Dedifferentiated amniotic fluid mesenchymal stem cell (primary cell): ENCODE results near the gene SLC18A2.

Experiments
- DNase-seq: peaks from one replicate; pipeline ENCODE4 v3.0.0-alpha.2; 2016; ENCODE audit errors: extremely low spot score

Gene SLC18A2

GRCh38 chr10:117237401-117237991 is 3.4 kb upstream of the SLC18A2 start:
- no peak for DNase-seq

- DNase-seq, result no peak
Measured at GRCh38 chr10:117239051-117239450, 1.9 kb upstream of the SLC18A2 start.

- no peak for DNase-seq
Measured at GRCh38 chr10:117239721-117240620, 943 bp upstream of the SLC18A2 start.

GRCh38 chr10:117241541-117242462 is 888 bp downstream of the SLC18A2 start:
- no peak for DNase-seq

- no peak for DNase-seq
Measured at GRCh38 chr10:117242463-117242832, 1.5 kb downstream of the SLC18A2 start.

GRCh38 chr10:117246997-117247671 is 6.2 kb downstream of the SLC18A2 start:
- DNase-seq, result no peak

- DNase-seq, result no peak
Measured at GRCh38 chr10:117248750-117249465, 8.0 kb downstream of the SLC18A2 start.

- no peak for DNase-seq
Measured at GRCh38 chr10:117249493-117250093, 8.7 kb downstream of the SLC18A2 start.

GRCh38 chr10:117250411-117250810 is 9.5 kb downstream of the SLC18A2 start:
- DNase-seq, result no peak

GRCh38 chr10:117253908-117254307 is 13.0 kb downstream of the SLC18A2 start:
- DNase-seq, result no peak

GRCh38 chr10:117254338-117254737 is 13.4 kb downstream of the SLC18A2 start:
- no peak for DNase-seq

GRCh38 chr10:117254774-117255735 is 14.1 kb downstream of the SLC18A2 start:
- no peak for DNase-seq

- DNase-seq, result no peak
Measured at GRCh38 chr10:117255835-117256460, 15.0 kb downstream of the SLC18A2 start.

- no peak for DNase-seq
Measured at GRCh38 chr10:117256910-117257309, 16.0 kb downstream of the SLC18A2 start.

GRCh38 chr10:117257721-117258120 is 16.8 kb downstream of the SLC18A2 start:
- DNase-seq, result no peak

GRCh38 chr10:117259279-117259678 is 18.4 kb downstream of the SLC18A2 start:
- DNase-seq, result no peak

- DNase-seq, result no peak
Measured at GRCh38 chr10:117260084-117260483, 19.2 kb downstream of the SLC18A2 start.

GRCh38 chr10:117261501-117261900 is 20.6 kb downstream of the SLC18A2 start:
- no peak for DNase-seq
